HG03159 (cell line): ENCODE data around the gene DRC7.

Source experiments
- ATAC-seq: cut with Tn5 transposase; IDR thresholded peaks from one replicate; pipeline ENCODE4 v1.9.1; 2021; ENCODE audit warnings: mild to moderate bottlenecking, moderate library complexity; ENCODE audit not compliant: unreplicated experiment

Gene DRC7

DNA sequence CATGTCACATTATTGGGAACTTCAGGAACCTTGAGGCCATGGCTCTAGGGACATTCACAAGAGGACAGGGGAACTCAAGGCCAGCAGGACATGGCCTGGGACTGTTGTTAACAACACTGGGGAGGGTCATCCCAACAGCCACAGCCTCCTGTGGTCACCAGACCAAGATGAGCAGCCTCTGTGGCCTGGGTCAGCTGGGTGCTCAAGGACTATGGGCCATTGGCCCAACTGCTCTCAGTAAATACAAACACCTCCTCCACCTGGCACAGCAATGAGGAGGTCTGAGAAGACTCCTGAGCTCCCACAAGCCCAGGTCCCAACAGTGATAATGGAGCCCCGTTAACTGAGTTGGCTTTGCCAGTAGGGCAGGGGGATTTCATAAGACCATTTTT is 86.7 kb downstream of the DRC7 start:
- ATAC-seq = no peak
